H1 (cell line): Measurements from ENCODE around the gene RGCC. TPM values are rescaled to one million over a fixed set of nuclear protein-coding genes. Genes with fewer than 3 reads are reported as not detected.

Experiments used
- CTCF ChIA-PET: fragments of 300-600 bp; sonication (Branson Sonifier 250); formaldehyde crosslinking; loops from one replicate; lab custom pipeline; 2021; ENCODE audit not compliant: partially characterized antibody; lab: Charles Lee
- POLR2A ChIA-PET: fragments of 300-600 bp; sonication (Branson Sonifier 250); formaldehyde crosslinking; loops from one replicate; lab custom pipeline; 2021; ENCODE audit warnings: inconsistent platforms; ENCODE audit not compliant: partially characterized antibody; lab: Charles Lee
- DNase-seq, 2 experiments: peaks; one replicate each; pipeline versions ENCODE4 v3.0.0 to v3.0.0-alpha.2; 2010 to 2022; ENCODE audit warnings: low spot score in 2 of 2, low read depth in 1 of 2, mixed read lengths in 1 of 2
- FAIRE-seq: peaks from 2 replicates; lab custom pipeline; 2011; peaks lifted over from hg19 to GRCh38; lab: Jason Lieb, UNC
- H2AFZ ChIP-seq: 2 replicates; pipeline ENCODE4 v1.8.1; 2012; ENCODE audit warnings: low read length, inconsistent platforms
- H2AK5ac ChIP-seq: 2 replicates; pipeline ENCODE4 v1.6.1; 2013; ENCODE audit warnings: low read depth, low read length
- H2BK120ac ChIP-seq: replicated peaks from 2 replicates; pipeline ENCODE3; 2013; ENCODE audit warnings: low read depth, low read length, inconsistent platforms
- H2BK12ac ChIP-seq: 2 replicates; pipeline ENCODE4 v1.6.1; 2013; ENCODE audit warnings: low read depth, low read length
- H2BK15ac ChIP-seq: 2 replicates; pipeline ENCODE4 v1.6.1; 2013; ENCODE audit warnings: low read length
- H2BK20ac ChIP-seq: 2 replicates; pipeline ENCODE4 v1.6.1; 2013; ENCODE audit warnings: low read length
- H2BK5ac ChIP-seq: 2 replicates; pipeline ENCODE4 v1.6.1; 2013; ENCODE audit warnings: low read depth, low read length
- H3K14ac ChIP-seq: 2 replicates; pipeline ENCODE4 v1.6.1; 2013; ENCODE audit warnings: inconsistent platforms; ENCODE audit not compliant: insufficient read length
- H3K18ac ChIP-seq: 2 replicates; pipeline ENCODE4 v1.6.1; 2013; ENCODE audit warnings: low read length; ENCODE audit errors: extremely low read depth
- H3K23ac ChIP-seq: 2 replicates; pipeline ENCODE4 v1.6.1; 2013; ENCODE audit warnings: inconsistent platforms; ENCODE audit not compliant: insufficient read length
- H3K23me2 ChIP-seq: 2 replicates; pipeline ENCODE4 v1.6.1; 2013; ENCODE audit warnings: low read depth, low read length
- H3K27ac ChIP-seq: 2 replicates; pipeline ENCODE4 v1.6.1; 2011; ENCODE audit warnings: low read depth, low read length, inconsistent platforms
- H3K27me3 ChIP-seq, 4 experiments: replicated peaks in 1 of 4; 1 replicate in 1 of 4; 2 replicates in 3 of 4; pipeline versions ENCODE4 v1.6.1 to v1.8.1; 2011 to 2013; ENCODE audit warnings: low read length in 3 of 4, mild to moderate bottlenecking in 3 of 4, inconsistent platforms in 2 of 4, mixed read lengths in 2 of 4, moderate library complexity in 1 of 4; ENCODE audit not compliant: control insufficient read depth in 3 of 4, insufficient read depth in 3 of 4; ENCODE audit errors: extremely low read depth in 1 of 4
- H3K36me3 ChIP-seq, 4 experiments: 2 replicates each; pipeline versions ENCODE4 v1.6.1 to v1.8.1; 2011 to 2013; ENCODE audit warnings: mild to moderate bottlenecking in 4 of 4, low read length in 3 of 4, moderate library complexity in 2 of 4, control low read depth in 1 of 4, inconsistent platforms in 1 of 4; ENCODE audit not compliant: insufficient read depth in 4 of 4, control insufficient read depth in 2 of 4
- H3K4ac ChIP-seq: replicated peaks from 2 replicates; pipeline ENCODE3; 2013; ENCODE audit warnings: low read length, low read depth, mixed read lengths, inconsistent platforms; ENCODE audit not compliant: insufficient read length
- H3K4me1 ChIP-seq, 4 experiments: replicated peaks in 1 of 4; 1 replicate in 1 of 4; 2 replicates in 3 of 4; pipeline versions ENCODE4 v1.6.1 to v1.8.1; 2011 to 2013; ENCODE audit warnings: low read length in 3 of 4, inconsistent platforms in 2 of 4, mixed read lengths in 1 of 4; ENCODE audit not compliant: insufficient read depth in 4 of 4, control insufficient read depth in 3 of 4
- H3K4me2 ChIP-seq, 2 experiments: 2 replicates each; pipeline versions ENCODE4 v1.6.1 to v1.8.1; 2011 to 2013; ENCODE audit warnings: low read depth in 2 of 2, low read length in 2 of 2, control low read depth in 1 of 2, inconsistent platforms in 1 of 2, mild to moderate bottlenecking in 1 of 2; ENCODE audit not compliant: insufficient read depth in 1 of 2
- H3K4me3 ChIP-seq, 4 experiments: fragments of 200-600, 300-600 bp in 1 of 4; sonication (generic), shearing (Covaris generic), sonication (Bioruptor Twin) in 1 of 4; 2 replicates each; pipeline versions ENCODE4 v1.5.1 to v1.8.1; 2011 to 2016; ENCODE audit warnings: low read length in 4 of 4, low read depth in 3 of 4, control low read depth in 2 of 4, inconsistent platforms in 2 of 4, mild to moderate bottlenecking in 2 of 4, mixed read lengths in 1 of 4, moderate library complexity in 1 of 4; ENCODE audit not compliant: insufficient read depth in 2 of 4; ENCODE audit errors: extremely low read depth in 1 of 4
- H3K56ac ChIP-seq: replicated peaks from 2 replicates; pipeline ENCODE3; 2013; ENCODE audit warnings: low read depth, mild to moderate bottlenecking, mixed read lengths, low read length, inconsistent platforms; ENCODE audit not compliant: insufficient read length
- H3K79me1 ChIP-seq: 2 replicates; pipeline ENCODE4 v1.6.1; 2013; ENCODE audit warnings: low read depth, low read length, control low read depth
- H3K79me2 ChIP-seq, 2 experiments: 2 replicates each; pipeline versions ENCODE4 v1.6.1 to v1.8.1; 2012 to 2013; ENCODE audit warnings: low read length in 2 of 2, mild to moderate bottlenecking in 2 of 2, inconsistent platforms in 1 of 2; ENCODE audit not compliant: insufficient read depth in 2 of 2, control insufficient read depth in 1 of 2
- H3K9ac ChIP-seq, 4 experiments: replicated peaks in 1 of 4; 1 replicate in 1 of 4; 2 replicates in 3 of 4; pipeline versions ENCODE4 v1.6.1 to v1.8.1; 2011 to 2013; ENCODE audit warnings: low read depth in 3 of 4, low read length in 3 of 4, control low read depth in 2 of 4, mild to moderate bottlenecking in 2 of 4, moderate library complexity in 2 of 4, inconsistent platforms in 1 of 4; ENCODE audit errors: extremely low read depth in 1 of 4
- H3K9me3 ChIP-seq, 2 experiments: 2 replicates each; pipeline versions ENCODE4 v1.6.1 to v1.8.1; 2012 to 2013; ENCODE audit warnings: mild to moderate bottlenecking in 2 of 2, moderate library complexity in 2 of 2, control low read depth in 1 of 2, inconsistent platforms in 1 of 2, low read depth in 1 of 2, low read length in 1 of 2, mixed read lengths in 1 of 2; ENCODE audit not compliant: insufficient read depth in 2 of 2
- H4K20me1 ChIP-seq, 2 experiments: replicated peaks in 1 of 2; 2 replicates each; pipeline versions ENCODE3 to v1.8.1; 2011 to 2013; ENCODE audit warnings: inconsistent platforms in 2 of 2, low read length in 2 of 2, mild to moderate bottlenecking in 1 of 2; ENCODE audit not compliant: insufficient read depth in 2 of 2, control insufficient read depth in 1 of 2
- H4K5ac ChIP-seq: 2 replicates; pipeline ENCODE4 v1.6.1; 2013; ENCODE audit warnings: low read length, low read depth, mixed read lengths, inconsistent platforms; ENCODE audit not compliant: insufficient read length
- H4K8ac ChIP-seq: 2 replicates; pipeline ENCODE4 v1.8.0; 2013; ENCODE audit warnings: mild to moderate bottlenecking, moderate library complexity, low read length, inconsistent platforms; ENCODE audit not compliant: insufficient read depth; ENCODE audit errors: extremely low read depth
- H4K91ac ChIP-seq: replicated peaks from 2 replicates; pipeline ENCODE3; 2013; ENCODE audit warnings: low read length, mixed read lengths, inconsistent platforms; ENCODE audit not compliant: insufficient read length
- ATF3 ChIP-seq: IDR thresholded peaks from 2 replicates; pipeline ENCODE4 v1.6.1; 2011; ENCODE audit warnings: low read depth, mild to moderate bottlenecking, low read length; ENCODE audit not compliant: insufficient read depth
- BRCA1 ChIP-seq: IDR thresholded peaks from 2 replicates; pipeline ENCODE4 v1.6.1; 2012; ENCODE audit warnings: low read depth, low read length, improper control_type of control experiment
- CHD1 ChIP-seq: IDR thresholded peaks from 2 replicates; pipeline ENCODE4 v1.6.1; 2012; ENCODE audit warnings: low read depth, low read length, improper control_type of control experiment
- CREB1 ChIP-seq: IDR thresholded peaks from 2 replicates; pipeline ENCODE4 v1.6.1; 2012; ENCODE audit warnings: inconsistent platforms
- GABPA ChIP-seq: IDR thresholded peaks from 2 replicates; pipeline ENCODE4 v1.6.1; 2011; ENCODE audit warnings: mild to moderate bottlenecking, low read length, moderate library complexity, borderline replicate concordance; ENCODE audit not compliant: insufficient read depth
- HDAC6 ChIP-seq: IDR thresholded peaks from one replicate; pipeline ENCODE4 v1.7.1; 2012; ENCODE audit warnings: low read depth, mild to moderate bottlenecking, inconsistent platforms, low read length, moderate library complexity
- JUND ChIP-seq: IDR thresholded peaks from 2 replicates; pipeline ENCODE4 v1.6.1; 2011; ENCODE audit warnings: mild to moderate bottlenecking, improper control_type of control experiment, low read length
- NRF1 ChIP-seq: IDR thresholded peaks from 2 replicates; pipeline ENCODE4 v1.6.1; 2011; ENCODE audit warnings: mild to moderate bottlenecking, low read depth, low read length, improper control_type of control experiment
- POLR2AphosphoS5 ChIP-seq: IDR thresholded peaks from 2 replicates; pipeline ENCODE4 v1.6.1; 2011; ENCODE audit warnings: low read depth, low read length
- RXRA ChIP-seq: IDR thresholded peaks from 2 replicates; pipeline ENCODE4 v1.6.1; 2011; ENCODE audit warnings: low read depth, mild to moderate bottlenecking, low read length, moderate library complexity; ENCODE audit not compliant: insufficient read depth
- SAP30 ChIP-seq: fragments of 300-600 bp; sonication (generic); IDR thresholded peaks from 2 replicates; pipeline ENCODE4 v1.7.1; 2012; ENCODE audit warnings: low read length, moderate library complexity, mild to moderate bottlenecking, inconsistent platforms; ENCODE audit not compliant: insufficient read depth, insufficient replicate concordance
- SRF ChIP-seq: IDR thresholded peaks from 2 replicates; pipeline ENCODE4 v1.6.1; 2011; ENCODE audit warnings: mild to moderate bottlenecking, low read depth, low read length, moderate library complexity
- TAF7 ChIP-seq: optimal IDR thresholded peaks from 2 replicates; pipeline ENCODE3; 2011; ENCODE audit warnings: low read depth, mild to moderate bottlenecking, inconsistent platforms, low read length, moderate library complexity, borderline replicate concordance
- WGBS, 2 experiments: shearing (Covaris generic) in 1 of 2; methylation state at CpG; one replicate each; pipeline versions ENCODE4 v1.1.6 to v1.1.7; 2013 to 2015; ENCODE audit warnings: low lambda C conversion rate in 2 of 2, mixed read lengths in 2 of 2, inconsistent platforms in 1 of 2, low coverage in 1 of 2, missing lambda C conversion rate in 1 of 2; ENCODE audit not compliant: insufficient replicate concordance in 2 of 2, insufficient coverage in 1 of 2, insufficient read length in 1 of 2; ENCODE audit errors: extremely low coverage in 1 of 2, missing lambda C conversion rate in 1 of 2; 5-methylcytosine and 5-hydroxymethylcytosine counted together
- polyA plus RNA-seq, 7 experiments: library from polyadenylated mRNA; depleted of rRNA in 3 of 7; stranded (reverse) in 5 of 7; unstranded in 2 of 7; fragments of >200 nt in 5 of 7; fragments of 200-250 nt in 2 of 7; gene quantifications; 1 replicate in 5 of 7; 2 replicates in 1 of 7; 4 replicates in 1 of 7; pipeline versions ENCODE4 v1.2.1 to v1.2.3, GENCODE V29; 2011 to 2013; ENCODE audit warnings: missing spikeins in 2 of 7, mixed read lengths in 2 of 7
- total RNA-seq: library from RNA; stranded (reverse); fragmentation: NEBNext Ultra II Directional; extraction: Animal tissue kit (Norgen Biotek cat#: 25700); gene quantifications from 2 replicates; pipeline ENCODE4 v1.2.1, GENCODE V29; 2021

Gene RGCC
- total and polyA plus RNA-seq, 2 of the 8 experiments (the other 6 are each of a cell fraction or from before 2014, with no cell fraction given) = 0.41 TPM; not detected in 1

- ChIA-PET POLR2A (no interaction called here), CTCF (no interaction called here)
Observed at GRCh38 chr13:41502673-41503072, 45.3 kb downstream of the RGCC start.

More at GRCh38 chr13:41502673-41503072, 45.3 kb downstream of the RGCC start:
- no peaks in the 10 kb centered on the region for H3K4me1 ChIP-seq
- no peaks in the 10 kb centered on the region for H3K79me2 ChIP-seq
- H2BK12ac ChIP-seq = no peak overlapping the region
- 91% methylated on average over 9 of the region's 9 CpGs; no CpG with 5 or more reads in 1 of the 2 experiments for WGBS, 2 experiments
- no peak overlapping the region for H2BK15ac ChIP-seq
- no peaks in the 10 kb centered on the region for H3K23me2 ChIP-seq
- H4K5ac ChIP-seq = no peak overlapping the region
- no peak overlapping the region for H3K56ac ChIP-seq
- no peak overlapping the region for H4K91ac ChIP-seq
- no peaks in the 10 kb centered on the region for H3K27me3 ChIP-seq
- FAIRE-seq = no peak
- no peak overlapping the region for H3K9ac ChIP-seq
- H2BK20ac ChIP-seq = no peak overlapping the region
- H3K79me1 ChIP-seq = no peaks in the 10 kb centered on the region
- H3K4ac ChIP-seq = no peak overlapping the region
- H3K4me3 ChIP-seq = no peak overlapping the region
- no peak overlapping the region for H3K23ac ChIP-seq
- H2AK5ac ChIP-seq = no peak overlapping the region
- H4K8ac ChIP-seq = no peak overlapping the region
- H3K14ac ChIP-seq = no peak overlapping the region
- no peaks in the 10 kb centered on the region for H3K36me3 ChIP-seq
- H2AFZ ChIP-seq = no peak overlapping the region
- no peak overlapping the region for H3K18ac ChIP-seq
- no peak overlapping the region for H2BK120ac ChIP-seq
- no peak for TF ChIP-seq RXRA
- TF ChIP-seq JUND = no peak
- no peak for TF ChIP-seq SRF
- TF ChIP-seq SAP30 = no peak
- TF ChIP-seq POLR2AphosphoS5 = no peak
- no peak for TF ChIP-seq NRF1
- TF ChIP-seq CREB1 = no peak
- TF ChIP-seq HDAC6 = no peak
- no peak for TF ChIP-seq CHD1
- no peak for TF ChIP-seq ATF3
- no peak for TF ChIP-seq GABPA
- TF ChIP-seq BRCA1 = no peak
- TF ChIP-seq TAF7 = no peak
- TF ChIP-seq, all 59 proteins: peak for 0
- no peak overlapping the region for H3K27ac ChIP-seq
- no peaks in the 10 kb centered on the region for H4K20me1 ChIP-seq
- peaks cover 2% of the 10 kb centered on the region in 2 experiments; a peak in 1 of 4 replicates for H3K9me3 ChIP-seq
- no peak overlapping the region for H3K4me2 ChIP-seq
- no peak for DNase-seq
- H2BK5ac ChIP-seq = no peak overlapping the region
